ENCODE measurements around the gene DBT.

GRCh38 chr1:100277866-100278265 lies 28.2 kb upstream of the DBT start:
- TF ChIP-seq CTCF (IDR thresholded peaks at IDR 0.05; ENCODE audit: low read depth, low read length) (no peak), POLR2A (IDR thresholded peaks at IDR 0.05; ENCODE audit: extremely low read depth, insufficient read length) (no peak), MYC (IDR thresholded peaks at IDR 0.05; ENCODE audit: low read depth, low read length) (no peak), MAX (IDR thresholded peaks at IDR 0.05; ENCODE audit: low read depth, low read length) (no peak)

Measured in NB4 (cell line).